Measurements from ENCODE around the gene EPHA7. TPM values are rescaled to one million over a fixed set of nuclear protein-coding genes. Genes with fewer than 3 reads are reported as not detected.

EPHA7 gene
- total RNA-seq, 1 experiment from 2014 or later, result 9.5 TPM

DNA sequence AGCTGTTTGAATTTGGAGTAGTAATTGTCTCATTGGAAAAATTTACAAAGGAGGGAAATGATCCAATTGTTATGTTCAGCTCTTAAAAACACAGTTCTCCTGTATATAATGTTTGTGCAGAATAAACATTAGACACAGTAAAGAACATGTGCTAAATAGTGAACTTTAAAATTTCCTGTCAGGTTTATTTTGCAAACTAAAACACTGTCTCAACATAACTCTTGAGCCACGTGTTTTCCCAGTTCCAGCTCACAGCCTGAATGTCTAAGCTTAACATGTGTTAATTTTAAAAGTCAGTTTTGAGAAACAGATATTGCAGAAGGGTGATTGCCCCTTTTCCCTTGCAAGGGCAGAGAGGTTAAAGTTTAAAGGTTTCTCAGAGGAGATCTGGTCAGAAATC lies 20.6 kb downstream of the EPHA7 start:
- Histone ChIP-seq H2BK5ac (ENCODE audit: insufficient read length, low read length) (no peak overlapping the region), H4K20me1 (ENCODE audit: control insufficient read depth, insufficient read depth, insufficient read length) (no peaks in the 10 kb centered on the region), H3K23ac (ENCODE audit: insufficient read length, low read depth, low read length) (no peak overlapping the region), H3K4ac (ENCODE audit: low read depth, low read length) (no peak overlapping the region), H2BK20ac (ENCODE audit: low read depth, low read length, poor library complexity, severe bottlenecking) (no peak overlapping the region), H3K56ac (ENCODE audit: insufficient read length, low read depth, low read length) (no peak overlapping the region), H3K4me1 (ENCODE audit: insufficient read depth, low read length) (no peaks in the 10 kb centered on the region), H3K9me3 (ENCODE audit: control insufficient read depth, low read depth, low read length) (no peaks in the 10 kb centered on the region), H3K79me1 (ENCODE audit: insufficient read depth, low read depth, low read length, poor library complexity, severe bottlenecking) (no peaks in the 10 kb centered on the region), H3K79me2 (ENCODE audit: insufficient read depth, low read length) (no peaks in the 10 kb centered on the region), H2AK5ac (ENCODE audit: insufficient read length, low read length) (no peak overlapping the region), H3K27ac (ENCODE audit: insufficient read length, low read depth, low read length) (no peak overlapping the region), H2BK15ac (ENCODE audit: low read depth, low read length) (no peak overlapping the region), H3T11ph (ENCODE audit: low read length) (no peak overlapping the region), H4K91ac (ENCODE audit: insufficient read length, low read depth, low read length) (no peak overlapping the region), H3K9ac (ENCODE audit: extremely low read depth, insufficient read length, low read length) (no peak overlapping the region), H2BK120ac (ENCODE audit: low read depth, low read length, poor library complexity, severe bottlenecking) (no peak overlapping the region), H3K14ac (ENCODE audit: insufficient read depth, low read length) (no peak overlapping the region), H3K27me3 (ENCODE audit: insufficient read depth, low read length) (no peaks in the 10 kb centered on the region), H4K5ac (ENCODE audit: insufficient read length, low read depth, low read length) (no peak overlapping the region), H3K18ac (ENCODE audit: insufficient read length, low read depth, low read length) (no peak overlapping the region), H4K8ac (replicated peaks; ENCODE audit: insufficient read length, low read depth, low read length) (no peak overlapping the region), H3K23me2 (ENCODE audit: insufficient read length, low read depth, low read length, poor library complexity, severe bottlenecking) (no peaks in the 10 kb centered on the region), H2BK12ac (ENCODE audit: insufficient read length, low read depth, low read length) (no peak overlapping the region), H3K4me2 (ENCODE audit: insufficient read depth, insufficient read length, low read length) (no peak overlapping the region), H2AFZ (ENCODE audit: low read length) (no peak overlapping the region)
- Mint-ChIP-seq H3K9me3 (no peaks in the 10 kb centered on the region), H3K27me3 (ENCODE audit: low read depth) (no peaks in the 10 kb centered on the region), H3K36me3 (ENCODE audit: insufficient read depth in 1 of 3, low read depth in 3 of 3) (no peaks in the 10 kb centered on the region; a peak in 1 of 7 replicates), H3K4me1 (peaks cover 8 to 14% of the 10 kb centered on the region in 2 experiments), H3K4me3 (no peak overlapping the region), H3K27ac (peak overlapping the region in 1 of 3 experiments; percentile 10; a peak in 1 of 7 replicates)
- no CpG with 5 or more reads among the region's 1 CpG for WGBS (ENCODE audit: extremely low coverage, insufficient read length, low lambda C conversion rate)
- no peak for DNase-seq
- TF ChIP-seq, protein P1, sequence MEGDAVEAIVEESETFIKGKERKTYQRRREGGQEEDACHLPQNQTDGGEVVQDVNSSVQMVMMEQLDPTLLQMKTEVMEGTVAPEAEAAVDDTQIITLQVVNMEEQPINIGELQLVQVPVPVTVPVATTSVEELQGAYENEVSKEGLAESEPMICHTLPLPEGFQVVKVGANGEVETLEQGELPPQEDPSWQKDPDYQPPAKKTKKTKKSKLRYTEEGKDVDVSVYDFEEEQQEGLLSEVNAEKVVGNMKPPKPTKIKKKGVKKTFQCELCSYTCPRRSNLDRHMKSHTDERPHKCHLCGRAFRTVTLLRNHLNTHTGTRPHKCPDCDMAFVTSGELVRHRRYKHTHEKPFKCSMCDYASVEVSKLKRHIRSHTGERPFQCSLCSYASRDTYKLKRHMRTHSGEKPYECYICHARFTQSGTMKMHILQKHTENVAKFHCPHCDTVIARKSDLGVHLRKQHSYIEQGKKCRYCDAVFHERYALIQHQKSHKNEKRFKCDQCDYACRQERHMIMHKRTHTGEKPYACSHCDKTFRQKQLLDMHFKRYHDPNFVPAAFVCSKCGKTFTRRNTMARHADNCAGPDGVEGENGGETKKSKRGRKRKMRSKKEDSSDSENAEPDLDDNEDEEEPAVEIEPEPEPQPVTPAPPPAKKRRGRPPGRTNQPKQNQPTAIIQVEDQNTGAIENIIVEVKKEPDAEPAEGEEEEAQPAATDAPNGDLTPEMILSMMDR (conservative IDR thresholded peaks at IDR 0.05), result no peak

All from H9 (cell line).